ENCODE data around the gene ATP5MC3.

Gene ATP5MC3

GRCh38 chr2:175167792-175168563, 13.5 kb downstream of the ATP5MC3 start, which contains the start of gene ATF2:
Gene ATF2 (minus strand): TSS chr2:175168203. CDS start chr2:175136443, 31,760 bp downstream.
- DNase-seq (ENCODE audit: low spot score): peak; percentile 97

- no peak for DNase-seq (ENCODE audit: low spot score)
These were observed 14.3 kb downstream of the ATP5MC3 start for GRCh38 chr2:175167076-175167791.

- no peak for DNase-seq (ENCODE audit: low spot score)
These were observed 15.2 kb downstream of the ATP5MC3 start for GRCh38 chr2:175166216-175166824.

GRCh38 chr2:175164235-175164634, 17.3 kb downstream of the ATP5MC3 start:
- DNase-seq (ENCODE audit: low spot score): no peak

GRCh38 chr2:175158894-175159293, 22.6 kb downstream of the ATP5MC3 start:
- DNase-seq (ENCODE audit: low spot score): no peak

- DNase-seq (ENCODE audit: low spot score): no peak
These were observed 25.0 kb downstream of the ATP5MC3 start for GRCh38 chr2:175156534-175156933.

GRCh38 chr2:175154661-175155082, 26.8 kb downstream of the ATP5MC3 start:
- no peak for DNase-seq (ENCODE audit: low spot score)

GRCh38 chr2:175152242-175152641, 29.3 kb downstream of the ATP5MC3 start:
- no peak for DNase-seq (ENCODE audit: low spot score)

- DNase-seq (ENCODE audit: low spot score): no peak
These were observed 29.7 kb downstream of the ATP5MC3 start for GRCh38 chr2:175151791-175152190.

GRCh38 chr2:175147186-175147585, 34.3 kb downstream of the ATP5MC3 start:
- DNase-seq (ENCODE audit: low spot score): no peak

GRCh38 chr2:175143678-175144077, 37.8 kb downstream of the ATP5MC3 start:
- DNase-seq (ENCODE audit: low spot score): no peak

- no peak for DNase-seq (ENCODE audit: low spot score)
These were observed 38.3 kb downstream of the ATP5MC3 start for GRCh38 chr2:175143191-175143590.

- no peak for DNase-seq (ENCODE audit: low spot score)
These were observed 41.2 kb downstream of the ATP5MC3 start for GRCh38 chr2:175140332-175140731.

GRCh38 chr2:175137793-175138192, 43.7 kb downstream of the ATP5MC3 start:
- no peak for DNase-seq (ENCODE audit: low spot score)

GRCh38 chr2:175136334-175137215, 44.9 kb downstream of the ATP5MC3 start:
- no peak for DNase-seq (ENCODE audit: low spot score)

GRCh38 chr2:175135862-175136261, 45.6 kb downstream of the ATP5MC3 start:
- no peak for DNase-seq (ENCODE audit: low spot score)

- DNase-seq (ENCODE audit: low spot score): no peak
These were observed 46.3 kb downstream of the ATP5MC3 start for GRCh38 chr2:175135177-175135576.

- no peak for DNase-seq (ENCODE audit: low spot score)
These were observed 50.3 kb downstream of the ATP5MC3 start for GRCh38 chr2:175131252-175131651.

- no peak for DNase-seq (ENCODE audit: low spot score)
These were observed 54.8 kb downstream of the ATP5MC3 start for GRCh38 chr2:175126661-175127060.
